ENCODE results near the gene TAS2R43.
"Not testable (repeated sequence)": the region's sequence is repeated elsewhere in the genome, so short reads cannot be mapped to it uniquely, and the experiment has no call there.

The TAS2R43 gene, protein sequence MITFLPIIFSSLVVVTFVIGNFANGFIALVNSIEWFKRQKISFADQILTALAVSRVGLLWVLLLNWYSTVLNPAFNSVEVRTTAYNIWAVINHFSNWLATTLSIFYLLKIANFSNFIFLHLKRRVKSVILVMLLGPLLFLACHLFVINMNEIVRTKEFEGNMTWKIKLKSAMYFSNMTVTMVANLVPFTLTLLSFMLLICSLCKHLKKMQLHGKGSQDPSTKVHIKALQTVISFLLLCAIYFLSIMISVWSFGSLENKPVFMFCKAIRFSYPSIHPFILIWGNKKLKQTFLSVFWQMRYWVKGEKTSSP

DNA sequence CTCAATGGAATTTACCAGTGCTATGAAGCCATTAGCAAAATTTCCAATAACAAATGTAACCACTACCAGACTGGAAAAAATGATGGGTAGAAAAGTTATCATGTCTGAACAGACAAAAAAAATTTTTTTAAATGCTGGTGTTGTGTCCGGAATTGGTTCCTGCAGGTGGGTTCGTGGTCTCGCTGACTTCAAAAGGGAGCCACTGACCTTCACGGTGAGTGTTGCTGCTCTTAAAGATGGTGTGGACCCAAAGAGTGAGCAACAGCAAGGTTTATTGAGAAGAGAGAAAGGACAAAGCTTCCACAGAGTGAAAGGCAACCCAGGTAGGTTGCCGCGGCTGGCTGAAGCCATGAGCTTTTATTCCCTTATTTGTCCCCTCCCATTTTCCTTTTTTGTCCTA is at the start of gene TAS2R43:
Gene TAS2R43 (minus strand): TSS at position 186 of the 400 bp plus-strand sequence. CDS start 84 bp downstream, at position 102.
- in situ Hi-C loops (cut with HindIII; ENCODE audit: low sequenced_read_pairs): no loop called here

DNA sequence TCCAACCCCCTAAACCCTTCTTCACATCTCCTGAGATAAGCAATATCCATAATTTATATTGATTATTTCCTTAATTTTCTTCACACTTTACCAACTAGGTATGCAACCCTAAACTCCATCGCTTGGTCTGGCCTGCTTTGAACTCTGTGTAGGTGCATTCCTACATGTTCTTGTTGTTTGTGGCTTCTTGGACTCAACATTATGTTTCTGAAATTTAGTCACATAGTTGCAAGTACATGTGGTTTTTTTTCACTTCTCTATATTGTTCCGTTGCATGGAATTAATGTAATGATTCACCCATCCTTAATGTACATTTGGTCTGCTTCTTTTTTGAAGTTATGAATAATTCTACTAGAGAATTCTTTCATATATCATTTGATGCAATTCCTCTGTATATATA is 44.0 kb upstream of the TAS2R43 start:
- in situ Hi-C loops (cut with HindIII; ENCODE audit: low sequenced_read_pairs): no loop called here

DNA sequence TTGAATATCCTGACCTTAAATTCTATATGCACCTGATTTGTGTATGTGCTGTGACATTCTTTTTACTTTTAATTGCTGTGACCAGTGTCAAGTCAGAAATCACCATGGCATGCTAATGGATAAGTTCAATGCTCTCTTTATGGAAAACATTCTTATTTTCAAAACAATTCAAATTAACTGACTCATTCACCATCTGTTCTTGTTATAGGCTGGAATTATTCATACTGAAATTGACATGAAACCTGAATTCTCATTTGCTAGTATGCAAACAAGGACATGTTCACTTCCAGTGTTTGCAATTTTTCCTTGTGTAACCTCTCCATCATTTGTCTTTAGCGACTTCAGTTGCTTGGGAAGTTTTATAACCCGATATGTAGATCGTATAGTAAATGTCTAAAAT is 42.2 kb upstream of the TAS2R43 start, which contains the start of gene TAS2R30:
Gene TAS2R30 (minus strand): TSS at position 340 of the 400 bp plus-strand sequence. CDS start 400 bp downstream, outside the sequence.
- in situ Hi-C loops (cut with HindIII; ENCODE audit: low sequenced_read_pairs): no loop called here

DNA sequence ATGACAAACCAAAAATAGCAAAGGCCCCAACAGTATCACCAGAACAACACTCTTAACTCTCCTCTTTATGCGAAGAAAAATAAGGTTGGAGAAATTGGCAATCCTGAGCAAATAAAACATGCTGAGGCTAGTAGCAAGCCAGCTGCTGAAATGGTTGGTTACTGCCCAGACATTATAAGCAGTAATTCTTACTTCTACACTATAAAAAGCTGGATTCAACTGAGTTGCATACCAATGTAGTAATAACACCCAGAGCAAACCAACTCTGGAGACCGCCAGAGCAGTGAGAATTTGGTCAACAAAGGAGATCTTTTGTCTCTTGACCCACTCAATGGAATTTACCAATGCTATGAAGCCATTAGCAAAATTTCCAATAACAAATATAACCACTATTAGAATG is 41.7 kb upstream of the TAS2R43 start:
- in situ Hi-C loops (cut with HindIII; ENCODE audit: low sequenced_read_pairs): no loop called here

DNA sequence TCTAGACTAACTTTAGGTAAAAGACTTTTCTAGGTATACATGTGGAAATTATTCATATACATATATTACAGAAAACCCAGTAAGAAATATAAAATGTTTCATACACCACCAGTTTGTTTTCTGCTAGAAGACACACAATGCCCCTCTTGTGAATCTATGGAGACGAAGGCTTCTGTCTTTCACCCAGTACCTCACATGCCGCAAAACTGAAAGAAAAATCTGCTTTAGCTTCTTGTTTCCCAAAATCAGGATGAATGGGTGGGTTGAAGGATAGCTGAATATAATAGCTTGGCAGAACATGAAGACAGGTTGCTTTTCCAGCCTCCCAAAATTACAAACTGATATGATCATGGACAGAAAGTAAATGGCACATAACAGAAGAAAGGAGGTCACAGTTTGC is 41.0 kb upstream of the TAS2R43 start:
- in situ Hi-C loops (cut with HindIII; ENCODE audit: low sequenced_read_pairs): no loop called here

DNA sequence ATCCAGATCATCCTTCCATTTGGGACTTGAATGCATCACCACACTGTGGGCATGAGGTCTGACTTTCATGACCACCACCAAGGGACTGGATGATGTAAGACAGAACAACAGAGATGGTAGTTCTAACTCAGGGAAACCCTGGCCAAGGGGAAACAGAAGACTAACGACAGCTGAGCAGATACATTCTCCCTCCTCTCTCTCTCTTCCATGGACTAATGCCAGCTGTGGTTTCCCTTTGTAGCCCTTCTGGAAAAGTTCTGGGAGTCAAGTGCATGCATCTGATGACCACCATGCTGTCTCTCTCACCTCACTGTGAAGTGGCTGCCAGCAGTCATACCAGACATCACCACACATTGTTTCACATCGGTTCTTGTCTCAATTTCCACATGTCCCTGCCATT is 38.9 kb upstream of the TAS2R43 start:
- in situ Hi-C loops (cut with HindIII; ENCODE audit: low sequenced_read_pairs): no loop called here

DNA sequence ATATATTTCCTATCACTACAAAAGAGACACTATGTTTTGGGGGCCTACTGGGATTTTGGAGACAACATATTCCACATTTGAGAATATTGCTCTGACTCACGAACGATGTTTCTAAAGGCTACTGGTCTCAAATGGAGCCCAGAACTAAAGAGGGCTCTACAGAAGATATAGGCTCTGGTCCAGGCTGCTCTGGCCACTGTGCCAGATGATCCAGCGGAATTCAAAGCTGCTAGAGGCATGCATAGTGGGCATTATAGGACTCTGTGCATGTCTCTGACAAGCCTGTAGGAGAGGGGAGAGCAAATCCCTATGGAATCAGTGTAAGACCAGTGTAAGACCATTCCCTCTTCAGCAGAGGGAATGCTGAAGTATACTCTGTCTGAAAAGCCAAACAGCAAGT is 38.3 kb upstream of the TAS2R43 start:
- in situ Hi-C loops (cut with HindIII; ENCODE audit: low sequenced_read_pairs): no loop called here

DNA sequence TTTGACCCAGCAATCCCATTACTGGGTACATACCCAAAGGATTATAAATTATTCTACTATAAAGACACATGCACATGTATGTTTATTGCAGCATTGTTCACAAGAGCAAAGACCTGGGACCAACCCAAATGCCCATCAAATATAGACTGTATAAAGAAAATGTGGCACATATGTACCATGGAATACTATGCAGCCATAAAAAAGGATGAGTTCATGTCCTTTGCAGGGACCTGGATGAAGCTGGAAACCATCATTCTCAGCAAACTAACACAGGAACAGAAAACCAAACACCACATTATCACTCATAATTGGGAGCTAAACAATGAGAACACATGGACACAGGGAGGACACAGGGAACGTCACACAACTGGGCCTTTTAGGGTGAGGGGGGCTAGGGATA is 22.0 kb upstream of the TAS2R43 start:
- in situ Hi-C loops (cut with HindIII; ENCODE audit: low sequenced_read_pairs): not testable (repeated sequence)

DNA sequence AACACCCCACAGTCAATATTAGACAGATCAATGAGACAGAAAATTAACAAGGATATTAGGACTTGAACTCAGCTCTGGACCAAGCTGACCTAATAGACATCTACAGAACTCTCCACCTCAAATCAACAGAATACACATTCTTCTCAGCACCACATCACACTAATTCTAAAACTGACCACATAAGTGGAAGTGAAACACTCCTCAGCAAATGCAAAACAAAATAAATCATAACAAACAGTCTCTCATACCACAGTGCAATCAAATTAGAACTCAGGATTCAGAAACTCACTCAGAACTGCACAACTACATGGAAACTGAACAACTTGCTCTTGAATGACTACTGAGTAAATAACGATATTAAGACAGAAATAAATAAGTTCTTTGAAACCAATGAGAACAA is 19.1 kb upstream of the TAS2R43 start:
- in situ Hi-C loops (cut with HindIII; ENCODE audit: low sequenced_read_pairs): not testable (repeated sequence)

DNA sequence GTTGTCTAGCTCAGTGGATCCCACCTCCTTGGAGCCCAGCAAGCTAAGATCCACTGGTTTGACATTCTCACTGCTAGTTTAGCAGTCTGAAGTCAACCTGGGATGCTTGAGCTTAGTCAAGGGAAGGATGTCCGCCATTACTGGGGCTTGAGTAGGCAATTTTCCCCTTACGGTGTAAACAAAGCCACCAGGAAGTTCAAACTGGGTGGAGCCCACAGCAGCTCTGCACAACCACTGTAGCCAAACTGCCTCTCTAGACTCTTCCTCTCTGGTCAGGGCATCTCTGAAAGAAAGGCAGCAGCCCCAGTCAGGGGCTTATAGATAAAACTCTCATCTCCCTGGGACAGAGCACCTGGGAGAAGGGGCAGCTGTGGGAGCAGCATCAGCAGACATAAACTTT is 16.7 kb upstream of the TAS2R43 start:
- in situ Hi-C loops (cut with HindIII; ENCODE audit: low sequenced_read_pairs): no loop called here

DNA sequence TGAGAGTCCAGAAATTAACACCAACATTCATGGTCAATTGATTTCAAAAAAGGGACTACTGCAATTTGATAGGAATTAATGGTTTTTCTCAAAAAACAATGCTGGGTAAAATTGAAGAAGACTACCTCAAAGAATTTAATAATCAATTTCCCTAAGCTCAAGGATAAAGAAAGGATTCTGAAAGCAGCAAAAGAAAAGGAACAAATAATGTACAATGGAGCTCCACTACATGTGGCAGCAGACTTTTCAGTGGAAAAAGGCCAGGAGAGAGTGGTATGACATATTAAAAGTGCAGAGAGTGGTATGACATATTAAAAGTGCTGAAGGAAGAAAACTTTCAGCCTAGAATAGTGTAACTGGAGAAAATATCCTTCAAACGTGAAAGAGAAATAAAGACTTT is 15.6 kb upstream of the TAS2R43 start:
- in situ Hi-C loops (cut with HindIII; ENCODE audit: low sequenced_read_pairs): no loop called here

DNA sequence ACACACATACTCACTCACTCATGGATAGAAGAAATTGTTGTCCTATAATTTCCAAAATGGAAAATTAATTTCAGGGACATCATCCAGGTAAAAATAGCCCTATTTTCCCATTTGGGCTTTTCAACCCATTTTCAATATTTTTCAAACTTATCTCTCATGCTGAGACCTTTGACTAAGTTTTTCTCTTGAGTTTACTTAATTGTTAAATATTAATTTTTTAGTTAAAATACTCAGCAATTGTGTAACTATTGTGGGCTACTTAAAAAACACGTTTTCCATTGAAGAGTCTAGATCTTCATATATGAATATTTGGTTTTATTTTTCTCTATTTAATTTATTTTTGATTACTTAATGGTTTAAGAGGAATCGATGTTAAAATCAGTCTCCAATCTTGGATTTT is 14.2 kb upstream of the TAS2R43 start:
- in situ Hi-C loops (cut with HindIII; ENCODE audit: low sequenced_read_pairs): no loop called here

DNA sequence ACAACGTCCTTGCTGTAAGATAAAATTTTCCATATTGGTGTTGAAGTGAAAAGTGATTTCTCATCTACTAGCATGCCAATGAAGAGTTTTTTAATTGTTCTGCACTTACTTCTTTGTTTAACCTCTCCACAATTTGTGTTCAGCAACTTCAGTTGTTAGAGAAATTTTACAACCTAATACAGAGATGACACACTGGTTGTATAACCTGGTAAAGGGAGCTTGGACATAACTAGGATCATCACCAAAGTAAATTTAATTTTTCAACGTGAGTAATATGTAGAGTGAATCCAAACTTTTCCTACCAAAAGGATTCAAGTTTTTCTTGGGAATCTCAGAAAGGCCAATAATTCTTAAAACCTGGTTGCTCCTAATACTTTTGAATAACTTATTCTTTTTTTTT is 13.4 kb upstream of the TAS2R43 start:
- in situ Hi-C loops (cut with HindIII; ENCODE audit: low sequenced_read_pairs): no loop called here

DNA sequence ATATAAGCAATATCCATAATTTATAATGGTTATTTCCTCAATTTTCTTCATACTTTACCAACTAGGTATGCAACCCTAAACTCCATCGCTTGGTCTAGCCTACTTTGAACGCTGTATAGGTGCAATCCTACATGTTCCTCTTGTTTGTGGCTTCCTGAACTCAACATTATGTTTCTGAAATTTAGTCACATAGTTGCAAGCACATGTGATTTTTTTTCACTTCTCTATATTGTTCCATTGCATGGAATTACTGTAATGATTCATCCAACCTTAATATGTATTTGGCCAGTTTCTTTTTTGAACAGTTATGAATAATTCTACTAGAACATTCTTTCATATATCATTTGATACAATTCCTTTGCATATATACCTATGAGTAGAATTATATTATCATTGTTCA is 2.8 kb upstream of the TAS2R43 start:
- in situ Hi-C loops (cut with HindIII; ENCODE audit: low sequenced_read_pairs): not testable (repeated sequence)

DNA sequence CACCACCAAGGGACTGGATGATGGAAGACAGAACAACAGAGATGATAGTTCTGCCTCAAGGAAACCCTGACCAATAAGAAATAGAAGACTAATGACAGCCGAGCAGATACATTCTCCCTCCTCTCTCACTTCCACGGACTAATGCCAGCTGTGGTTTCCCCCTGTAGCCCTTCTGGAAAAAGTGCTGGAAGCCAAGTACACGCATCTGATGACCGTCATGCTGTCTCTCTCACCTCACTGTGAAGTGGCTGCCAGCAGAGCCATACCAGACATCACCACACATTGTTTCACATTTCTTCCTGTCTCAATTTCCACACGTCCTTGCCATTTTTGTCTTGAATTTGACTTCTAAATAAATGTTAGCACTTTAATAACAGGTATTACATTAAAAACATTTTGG is 2.9 kb downstream of the TAS2R43 start:
- in situ Hi-C loops (cut with HindIII; ENCODE audit: low sequenced_read_pairs): no loop called here

DNA sequence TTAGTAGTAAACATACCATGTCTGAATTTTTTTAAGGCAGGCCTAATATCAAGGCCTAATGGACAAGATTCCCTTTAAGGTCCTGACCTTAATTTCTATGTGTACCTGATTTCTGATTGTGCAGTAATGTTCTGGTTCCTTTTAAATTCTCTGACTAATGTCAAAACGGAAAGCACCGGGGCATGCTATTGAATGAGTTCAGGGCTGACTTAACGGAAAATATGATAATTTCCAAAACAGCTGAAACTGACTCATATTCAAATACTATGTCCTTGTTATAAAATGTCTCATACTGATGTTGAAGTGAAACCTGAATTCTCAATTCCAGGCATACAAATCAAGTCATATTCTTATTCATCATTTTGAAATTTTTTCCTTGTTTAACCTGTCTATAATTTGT is 6.7 kb downstream of the TAS2R43 start:
- in situ Hi-C loops (cut with HindIII; ENCODE audit: low sequenced_read_pairs): no loop called here

DNA sequence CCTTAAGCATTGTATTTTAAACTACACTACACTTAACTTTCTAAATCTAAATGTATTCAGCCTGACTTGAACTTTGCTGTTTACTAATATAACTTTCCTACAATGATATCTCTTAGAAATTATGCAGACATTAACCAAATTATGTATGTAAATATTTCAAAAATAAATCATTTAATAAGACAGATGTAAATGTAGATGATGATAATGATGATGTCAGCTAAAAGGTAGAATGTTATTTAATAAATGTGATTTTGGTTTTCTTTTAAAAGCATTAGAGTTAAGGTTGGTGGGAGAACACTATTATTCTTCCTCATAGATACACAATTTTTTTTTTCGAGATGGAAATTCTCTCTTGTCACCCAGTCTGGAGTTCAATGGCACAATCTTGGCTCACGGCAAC is 10.1 kb downstream of the TAS2R43 start:
- in situ Hi-C loops (cut with HindIII; ENCODE audit: low sequenced_read_pairs): no loop called here

DNA sequence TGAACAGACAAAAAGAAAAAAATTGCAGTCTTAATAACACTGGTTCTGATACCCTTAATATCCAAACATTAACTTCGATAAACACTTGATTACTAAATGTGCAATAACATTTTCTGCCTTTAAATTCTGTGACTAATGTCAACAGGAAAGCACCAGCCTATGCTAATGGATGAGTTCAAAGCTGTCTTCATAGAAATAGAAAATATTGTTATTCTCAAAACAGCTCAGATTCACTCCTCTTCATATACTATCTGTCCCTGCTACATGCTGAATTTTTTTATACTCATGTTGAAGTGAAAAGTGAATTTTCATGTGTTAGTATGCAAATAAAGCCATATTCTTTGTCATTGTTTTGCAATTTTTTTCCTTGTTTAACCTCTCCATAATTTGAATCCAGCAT is 13.9 kb downstream of the TAS2R43 start:
- in situ Hi-C loops (cut with HindIII; ENCODE audit: low sequenced_read_pairs): loop anchor here (10.0 kb wide), 1 partner anchor 63 kb away; no protein-coding TSS in a partner anchor

DNA sequence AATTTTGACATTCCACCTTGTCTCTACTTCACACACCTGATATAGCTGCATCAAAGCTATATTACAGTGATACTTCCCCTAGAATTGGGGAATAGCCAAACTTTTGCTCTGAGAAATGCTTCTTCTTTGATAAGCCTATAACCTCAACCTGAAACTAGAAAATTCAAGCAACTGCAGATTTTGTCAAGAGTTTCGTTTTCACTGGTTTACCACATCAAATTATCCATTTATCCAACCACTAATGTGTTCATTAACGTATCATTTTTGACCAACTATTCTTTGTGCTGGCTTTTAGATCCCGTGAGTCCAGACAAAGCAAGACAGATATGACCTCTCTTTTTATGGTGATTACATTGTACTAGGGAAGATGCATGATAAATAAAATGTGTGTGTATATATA is 16.5 kb downstream of the TAS2R43 start:
- in situ Hi-C loops (cut with HindIII; ENCODE audit: low sequenced_read_pairs): loop anchor here (10.0 kb wide), 1 partner anchor 61 kb away; no protein-coding TSS in a partner anchor

DNA sequence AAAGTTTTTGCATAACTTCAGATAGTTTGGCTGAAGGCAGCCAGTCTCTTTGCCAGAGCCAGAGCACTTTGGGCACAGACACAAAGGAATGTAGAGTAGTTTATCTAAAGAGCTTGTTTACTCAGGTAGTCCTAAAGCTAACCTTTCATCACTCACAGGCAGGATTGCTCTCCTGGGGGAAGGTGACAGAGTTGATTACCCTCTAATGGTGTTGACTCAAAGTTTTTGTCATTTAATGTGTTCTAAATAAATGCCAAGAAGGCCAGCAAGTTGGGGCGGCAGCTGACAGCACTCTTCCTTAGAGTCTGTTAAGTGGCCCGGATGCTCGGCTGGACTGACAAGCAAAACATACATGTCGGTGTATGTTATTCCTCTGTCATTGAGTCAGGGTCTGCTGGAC is 20.7 kb downstream of the TAS2R43 start:
- in situ Hi-C loops (cut with HindIII; ENCODE audit: low sequenced_read_pairs): loop anchor here (10.0 kb wide), 1 partner anchor 57 kb away; no protein-coding TSS in a partner anchor

DNA sequence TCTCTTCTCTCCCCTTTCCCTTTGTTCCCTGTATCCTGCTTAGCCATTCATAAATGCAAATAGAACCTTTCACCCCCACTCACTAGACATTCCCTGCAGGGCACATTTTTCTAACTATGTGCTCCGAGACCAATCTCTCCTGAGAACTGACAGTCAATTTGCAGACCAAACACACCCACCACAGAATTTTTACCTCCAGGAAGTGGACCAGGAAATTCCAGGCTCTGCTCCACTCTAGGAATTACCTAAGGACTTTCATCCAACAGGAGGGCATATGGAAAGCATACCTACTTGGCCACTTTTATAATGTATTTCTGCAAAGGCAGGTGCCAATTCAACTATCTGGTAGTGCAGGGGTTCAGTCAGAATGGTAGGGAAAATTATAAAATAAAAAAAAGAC is 21.1 kb downstream of the TAS2R43 start:
- in situ Hi-C loops (cut with HindIII; ENCODE audit: low sequenced_read_pairs): loop anchor here (10.0 kb wide), 1 partner anchor 56 kb away; no protein-coding TSS in a partner anchor

DNA sequence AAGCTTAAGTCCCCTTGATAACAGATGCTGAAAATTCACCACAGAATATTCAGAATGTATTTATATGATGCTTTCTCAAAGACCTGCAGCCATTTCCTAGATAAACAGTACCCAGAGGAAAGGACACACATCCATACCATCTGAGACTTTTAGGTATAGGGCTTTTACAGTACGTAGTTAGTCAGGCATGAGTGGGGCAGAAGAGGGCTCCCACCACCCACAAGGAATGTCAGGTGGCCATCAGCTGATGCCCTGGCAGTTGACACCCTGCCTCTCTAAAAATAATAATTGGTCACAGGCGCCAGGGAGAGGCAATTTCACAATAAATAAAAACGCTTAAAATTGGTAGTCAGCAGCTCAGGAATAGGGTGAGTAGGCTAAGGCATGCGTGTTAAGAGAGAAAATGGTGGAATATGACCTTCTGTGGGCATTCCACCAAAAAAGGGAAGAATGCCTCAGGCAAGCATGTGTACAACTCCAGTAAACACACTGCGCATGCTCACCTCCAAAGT is 22.2 kb downstream of the TAS2R43 start:
- in situ Hi-C loops (cut with HindIII; ENCODE audit: low sequenced_read_pairs): loop anchor here (10.0 kb wide), 1 partner anchor 55 kb away; no protein-coding TSS in a partner anchor

All from DLD1 (cell line).